Kidney (tissue), 14 donors: ENCODE data around the gene NDST1. TPM values are rescaled to one million over a fixed set of nuclear protein-coding genes. Genes with fewer than 3 reads are reported as not detected.

Experiments
- DNase-seq, 5 donors: peaks; one replicate each; pipeline ENCODE4 v3.0.0-alpha.2; 2013 to 2020
- FAIRE-seq: peaks from 2 replicates; lab custom pipeline; 2012; peaks lifted over from hg19 to GRCh38; lab: Jason Lieb, UNC
- H3K27ac ChIP-seq, 2 donors: one replicate each; pipeline ENCODE4 v1.7.0; 2013; ENCODE audit warnings: low read depth in 2 of 2, low read length in 2 of 2, inconsistent platforms in 1 of 2
- H3K27me3 ChIP-seq: one replicate; pipeline ENCODE4 v1.7.1; 2013; ENCODE audit warnings: low read length, inconsistent platforms; ENCODE audit not compliant: control insufficient read depth, insufficient read depth
- H3K36me3 ChIP-seq, 3 donors: one replicate each; pipeline versions ENCODE4 v1.7.0 to v1.7.1; 2013; ENCODE audit warnings: low read length in 3 of 3, control low read depth in 1 of 3, inconsistent platforms in 1 of 3; ENCODE audit not compliant: insufficient read depth in 3 of 3, control insufficient read depth in 2 of 3
- H3K4me1 ChIP-seq, 3 donors: one replicate each; pipeline versions ENCODE4 v1.7.0 to v1.7.1; 2013; ENCODE audit warnings: low read length in 3 of 3, inconsistent platforms in 1 of 3, low read depth in 1 of 3; ENCODE audit not compliant: control insufficient read depth in 2 of 3, insufficient read depth in 2 of 3
- H3K4me3 ChIP-seq, 3 donors: one replicate each; pipeline versions ENCODE4 v1.7.0 to v1.8.1; 2013; ENCODE audit warnings: low read length in 3 of 3, control low read depth in 1 of 3, inconsistent platforms in 1 of 3
- H3K9ac ChIP-seq, 3 donors: one replicate each; pipeline versions ENCODE4 v1.7.0 to v1.7.1; 2013; ENCODE audit warnings: low read length in 3 of 3, control low read depth in 1 of 3, inconsistent platforms in 1 of 3
- H3K9me3 ChIP-seq, 3 donors: one replicate each; pipeline versions ENCODE4 v1.7.0 to v1.7.1; 2013; ENCODE audit warnings: low read length in 3 of 3, control low read depth in 1 of 3, inconsistent platforms in 1 of 3; ENCODE audit not compliant: control insufficient read depth in 2 of 3, insufficient read depth in 1 of 3
- intact Hi-C: fragments of 100-400 bp; cut with DNase I; formaldehyde crosslinking; loops from one replicate; pipeline ENCODE4 v1.11.1; 2022
- polyA plus RNA-seq: library from polyadenylated mRNA; stranded (reverse); fragments of 350-450 nt; fragmentation: Illumina TruSeq; extraction: RNeasy Lipid Tissue Mini Kit (QIAGEN cat#74804); gene quantifications from one replicate; pipeline ENCODE4 v1.2.3, GENCODE V29; 2014; ENCODE audit warnings: low read depth, low replicate concordance; ENCODE audit not compliant: insufficient read depth
- total RNA-seq: library from RNA; stranded (reverse); fragmentation: NEBNext Ultra II Directional; extraction: Animal tissue kit (Norgen Biotek cat#: 25700); gene quantifications from one replicate; pipeline ENCODE4 v1.2.1, GENCODE V29; 2021
- TF ChIP-seq, protein P1 (sequence below): IDR thresholded peaks from 3 replicates; pipeline ENCODE4 v1.5.1; 2012; ENCODE audit warnings: mild to moderate bottlenecking, moderate library complexity, borderline replicate concordance; ENCODE audit not compliant: insufficient read depth; ENCODE audit errors: extremely low read depth
- donor health status: control.
- donor health status: control.
- donor health status: control.
- donor health status: control.
- donor health status: control.
- donor health status: DM: yes; HTN: yes; CAD: no.
- donor health status: Normal renal cell carcinoma (clear cell type).

Gene NDST1
- total and polyA plus RNA-seq, 2 donors from 2014 or later, result 11.7 to 60.7 TPM

DNA sequence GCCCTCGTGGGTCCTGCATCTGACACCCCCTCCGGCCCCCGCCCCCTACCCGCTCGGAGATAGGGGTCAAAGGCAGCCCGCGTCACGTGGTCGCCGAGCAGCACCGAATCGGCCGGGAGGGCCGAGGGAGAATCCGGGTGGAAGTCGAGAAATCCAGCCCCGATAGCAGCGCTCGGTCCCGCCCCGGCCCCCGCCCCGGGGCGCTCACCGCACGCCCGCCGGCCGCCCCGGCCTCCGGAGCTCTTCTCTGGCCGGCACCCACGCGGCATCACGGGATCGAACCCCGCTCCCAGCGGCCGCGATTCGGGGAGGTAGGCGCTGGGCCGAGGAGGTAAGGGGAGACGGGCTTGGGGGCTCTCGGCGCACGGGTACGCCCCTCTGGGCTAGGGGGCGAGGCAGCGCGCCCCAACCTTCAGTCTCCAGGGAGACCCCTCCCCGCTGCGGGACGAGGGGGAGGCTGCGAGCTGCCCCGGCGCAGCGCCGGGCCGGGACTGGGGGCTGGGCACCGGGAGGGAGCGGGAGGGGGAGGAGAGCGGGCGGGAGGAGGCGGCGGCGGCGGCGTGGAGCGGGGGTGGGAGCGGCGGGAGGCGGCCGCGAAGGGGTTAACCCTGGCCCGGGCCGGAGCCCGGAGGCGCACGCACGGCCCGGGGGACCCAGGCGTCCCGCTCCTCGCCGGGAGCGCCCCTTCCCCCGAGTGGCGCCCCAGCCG is 22.1 kb upstream of the NDST1 start:
- Histone ChIP-seq H3K27ac (peak overlapping the region; percentile 90 to 93), H3K36me3 (no peaks in the 10 kb centered on the region), H3K4me1 (peaks cover 2 to 37% (median 35%) of the 10 kb centered on the region in 3 donors), H3K4me3 (peak overlapping the region; percentile 42 to 73 (median 54)), H3K9me3 (no peaks in the 10 kb centered on the region), H3K9ac (peak overlapping the region in 2 of 3 donors; percentile 77 to 91), H3K27me3 (no peaks in the 10 kb centered on the region)
- TF ChIP-seq, protein P1, sequence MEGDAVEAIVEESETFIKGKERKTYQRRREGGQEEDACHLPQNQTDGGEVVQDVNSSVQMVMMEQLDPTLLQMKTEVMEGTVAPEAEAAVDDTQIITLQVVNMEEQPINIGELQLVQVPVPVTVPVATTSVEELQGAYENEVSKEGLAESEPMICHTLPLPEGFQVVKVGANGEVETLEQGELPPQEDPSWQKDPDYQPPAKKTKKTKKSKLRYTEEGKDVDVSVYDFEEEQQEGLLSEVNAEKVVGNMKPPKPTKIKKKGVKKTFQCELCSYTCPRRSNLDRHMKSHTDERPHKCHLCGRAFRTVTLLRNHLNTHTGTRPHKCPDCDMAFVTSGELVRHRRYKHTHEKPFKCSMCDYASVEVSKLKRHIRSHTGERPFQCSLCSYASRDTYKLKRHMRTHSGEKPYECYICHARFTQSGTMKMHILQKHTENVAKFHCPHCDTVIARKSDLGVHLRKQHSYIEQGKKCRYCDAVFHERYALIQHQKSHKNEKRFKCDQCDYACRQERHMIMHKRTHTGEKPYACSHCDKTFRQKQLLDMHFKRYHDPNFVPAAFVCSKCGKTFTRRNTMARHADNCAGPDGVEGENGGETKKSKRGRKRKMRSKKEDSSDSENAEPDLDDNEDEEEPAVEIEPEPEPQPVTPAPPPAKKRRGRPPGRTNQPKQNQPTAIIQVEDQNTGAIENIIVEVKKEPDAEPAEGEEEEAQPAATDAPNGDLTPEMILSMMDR, result no peak
- FAIRE-seq (no peak), DNase-seq (peak; percentile 51 to 93 (median 84))
- intact Hi-C loops, result no loop called here

DNA sequence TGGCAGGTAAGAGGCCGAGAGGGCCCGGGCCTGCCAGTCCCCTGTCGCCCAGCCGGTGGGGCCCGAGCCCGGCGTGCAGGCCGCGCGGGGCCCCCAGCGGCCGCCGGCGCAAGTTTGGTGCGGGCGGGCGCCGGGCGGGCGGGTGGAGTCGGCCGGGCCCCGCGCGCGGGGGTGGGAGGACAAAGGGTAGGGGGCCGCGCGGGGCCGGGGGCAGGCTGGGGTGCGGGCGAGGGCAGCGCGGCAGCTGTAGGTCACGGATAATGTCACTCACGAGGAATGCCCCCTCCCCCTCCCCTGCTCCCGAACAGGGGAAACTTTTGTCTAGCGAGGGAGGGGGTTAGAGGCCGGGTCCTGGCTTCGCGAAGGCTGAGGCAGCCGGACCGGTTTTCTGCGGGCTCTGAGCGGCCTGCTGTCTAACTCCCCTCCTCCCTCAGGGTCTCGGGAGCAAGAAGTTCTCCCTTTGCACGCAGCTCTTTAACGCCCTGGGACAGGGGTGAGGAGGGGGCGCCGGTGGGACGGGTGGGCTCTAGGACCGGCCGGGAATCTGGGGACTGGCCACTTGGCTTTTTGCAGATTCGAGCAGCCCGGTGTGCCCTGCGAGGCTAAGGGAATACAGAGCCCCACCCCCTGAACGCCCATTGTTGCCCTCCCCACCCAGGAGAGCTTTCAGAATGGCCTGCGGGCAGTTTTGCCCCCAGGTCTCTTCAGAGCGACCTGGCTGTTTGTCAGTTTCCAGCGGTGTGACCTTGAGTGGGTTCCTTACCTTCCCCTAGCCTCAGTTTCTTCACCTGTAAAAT is 21.3 kb upstream of the NDST1 start:
- intact Hi-C loops, result no loop called here
- Histone ChIP-seq H3K4me1 (peaks cover 2 to 43% (median 43%) of the 10 kb centered on the region in 3 donors), H3K9me3 (no peaks in the 10 kb centered on the region), H3K27ac (peak overlapping the region; percentile 92 to 93), H3K4me3 (peak overlapping the region; percentile 61 to 73 (median 68)), H3K36me3 (no peaks in the 10 kb centered on the region), H3K9ac (peak overlapping the region; percentile 48 to 66 (median 55)), H3K27me3 (no peaks in the 10 kb centered on the region)
- DNase-seq, result peak; percentile 86 to 94 (median 92)
- no peak for FAIRE-seq
- TF ChIP-seq, protein P1, result no peak

DNA sequence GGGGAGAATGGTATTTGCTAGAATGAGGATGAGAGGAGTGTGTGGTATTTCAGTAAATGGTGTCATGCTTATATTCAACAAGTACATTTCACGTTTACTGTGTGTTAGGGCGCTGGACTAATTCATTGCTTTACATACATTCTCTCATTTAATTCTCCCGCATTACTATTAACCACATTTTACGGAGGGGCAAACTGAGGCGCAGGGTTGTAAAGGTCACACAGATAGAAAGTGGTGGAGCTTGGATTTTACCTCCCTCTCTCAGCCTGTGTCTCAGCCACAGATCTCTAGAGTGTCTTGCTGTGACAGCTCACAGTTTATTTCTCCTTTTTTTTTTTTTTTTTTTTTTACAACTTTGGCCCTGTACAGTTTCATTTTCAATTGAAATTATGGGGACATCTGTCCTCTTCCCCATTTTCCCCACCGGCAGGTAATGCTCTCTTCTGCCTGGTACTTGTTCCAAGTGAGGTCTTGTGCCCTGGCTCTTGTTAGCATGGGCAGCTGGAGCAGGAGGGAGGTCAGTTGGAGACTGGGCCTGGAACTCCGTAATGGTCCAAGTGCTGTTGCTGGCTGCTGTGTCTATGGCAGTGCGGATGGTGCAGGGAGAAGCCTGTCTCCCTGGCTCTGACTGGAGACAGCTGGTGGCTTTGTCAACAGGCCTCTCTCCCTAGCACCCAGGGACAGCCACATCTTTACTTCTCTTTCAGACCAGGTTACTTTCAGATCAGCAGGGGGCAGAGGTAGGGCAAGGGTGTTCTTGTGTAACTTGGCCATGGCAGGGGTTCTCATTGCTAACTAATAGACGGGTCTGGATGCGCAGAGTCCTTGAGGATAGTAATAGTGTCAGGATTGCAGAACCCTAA is 20.5 kb upstream of the NDST1 start:
- Histone ChIP-seq H3K9me3 (no peaks in the 10 kb centered on the region), H3K36me3 (peaks cover 0 to 2% (median 2%) of the 10 kb centered on the region in 3 donors), H3K4me1 (peaks cover 2 to 46% (median 43%) of the 10 kb centered on the region in 3 donors), H3K9ac (peak overlapping the region; percentile 48 to 66 (median 55)), H3K27ac (peak overlapping the region; percentile 61 to 92), H3K27me3 (no peaks in the 10 kb centered on the region), H3K4me3 (peak overlapping the region; percentile 61 to 73 (median 68))
- intact Hi-C loops, result no loop called here
- DNase-seq (peak in 2 of 5 donors; percentile 50 to 66), FAIRE-seq (no peak)
- TF ChIP-seq, protein P1, result peak; percentile 11
